ENCODE results near the gene ZNF319. TPM values are rescaled to one million over a fixed set of nuclear protein-coding genes. Genes with fewer than 3 reads are reported as not detected.

The ZNF319 gene
- total and polyA plus RNA-seq, 2 of the 8 experiments (the other 6 are each of a cell fraction or from before 2014, with no cell fraction given), result 3.3 to 5.5 TPM

DNA sequence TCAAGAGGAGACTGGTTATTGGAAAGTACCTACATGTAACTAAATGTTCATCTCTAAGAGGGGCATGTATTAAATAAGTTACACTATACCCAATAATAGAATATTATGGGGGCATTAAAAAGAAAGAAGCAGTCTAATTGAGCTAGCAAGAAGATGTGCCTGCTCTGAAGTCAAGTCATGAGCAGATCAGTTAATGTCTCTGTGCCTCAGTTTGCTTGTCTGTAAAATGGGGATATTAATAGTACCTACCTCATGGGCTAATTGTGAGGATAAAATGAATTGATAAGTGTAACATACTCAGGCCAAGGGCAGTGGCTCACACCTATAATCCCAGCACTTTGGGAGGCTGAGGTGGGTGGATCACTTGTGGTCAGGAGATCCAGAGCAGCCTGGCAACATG is 32.6 kb downstream of the ZNF319 start (continued):
- TF ChIP-seq, protein P1, sequence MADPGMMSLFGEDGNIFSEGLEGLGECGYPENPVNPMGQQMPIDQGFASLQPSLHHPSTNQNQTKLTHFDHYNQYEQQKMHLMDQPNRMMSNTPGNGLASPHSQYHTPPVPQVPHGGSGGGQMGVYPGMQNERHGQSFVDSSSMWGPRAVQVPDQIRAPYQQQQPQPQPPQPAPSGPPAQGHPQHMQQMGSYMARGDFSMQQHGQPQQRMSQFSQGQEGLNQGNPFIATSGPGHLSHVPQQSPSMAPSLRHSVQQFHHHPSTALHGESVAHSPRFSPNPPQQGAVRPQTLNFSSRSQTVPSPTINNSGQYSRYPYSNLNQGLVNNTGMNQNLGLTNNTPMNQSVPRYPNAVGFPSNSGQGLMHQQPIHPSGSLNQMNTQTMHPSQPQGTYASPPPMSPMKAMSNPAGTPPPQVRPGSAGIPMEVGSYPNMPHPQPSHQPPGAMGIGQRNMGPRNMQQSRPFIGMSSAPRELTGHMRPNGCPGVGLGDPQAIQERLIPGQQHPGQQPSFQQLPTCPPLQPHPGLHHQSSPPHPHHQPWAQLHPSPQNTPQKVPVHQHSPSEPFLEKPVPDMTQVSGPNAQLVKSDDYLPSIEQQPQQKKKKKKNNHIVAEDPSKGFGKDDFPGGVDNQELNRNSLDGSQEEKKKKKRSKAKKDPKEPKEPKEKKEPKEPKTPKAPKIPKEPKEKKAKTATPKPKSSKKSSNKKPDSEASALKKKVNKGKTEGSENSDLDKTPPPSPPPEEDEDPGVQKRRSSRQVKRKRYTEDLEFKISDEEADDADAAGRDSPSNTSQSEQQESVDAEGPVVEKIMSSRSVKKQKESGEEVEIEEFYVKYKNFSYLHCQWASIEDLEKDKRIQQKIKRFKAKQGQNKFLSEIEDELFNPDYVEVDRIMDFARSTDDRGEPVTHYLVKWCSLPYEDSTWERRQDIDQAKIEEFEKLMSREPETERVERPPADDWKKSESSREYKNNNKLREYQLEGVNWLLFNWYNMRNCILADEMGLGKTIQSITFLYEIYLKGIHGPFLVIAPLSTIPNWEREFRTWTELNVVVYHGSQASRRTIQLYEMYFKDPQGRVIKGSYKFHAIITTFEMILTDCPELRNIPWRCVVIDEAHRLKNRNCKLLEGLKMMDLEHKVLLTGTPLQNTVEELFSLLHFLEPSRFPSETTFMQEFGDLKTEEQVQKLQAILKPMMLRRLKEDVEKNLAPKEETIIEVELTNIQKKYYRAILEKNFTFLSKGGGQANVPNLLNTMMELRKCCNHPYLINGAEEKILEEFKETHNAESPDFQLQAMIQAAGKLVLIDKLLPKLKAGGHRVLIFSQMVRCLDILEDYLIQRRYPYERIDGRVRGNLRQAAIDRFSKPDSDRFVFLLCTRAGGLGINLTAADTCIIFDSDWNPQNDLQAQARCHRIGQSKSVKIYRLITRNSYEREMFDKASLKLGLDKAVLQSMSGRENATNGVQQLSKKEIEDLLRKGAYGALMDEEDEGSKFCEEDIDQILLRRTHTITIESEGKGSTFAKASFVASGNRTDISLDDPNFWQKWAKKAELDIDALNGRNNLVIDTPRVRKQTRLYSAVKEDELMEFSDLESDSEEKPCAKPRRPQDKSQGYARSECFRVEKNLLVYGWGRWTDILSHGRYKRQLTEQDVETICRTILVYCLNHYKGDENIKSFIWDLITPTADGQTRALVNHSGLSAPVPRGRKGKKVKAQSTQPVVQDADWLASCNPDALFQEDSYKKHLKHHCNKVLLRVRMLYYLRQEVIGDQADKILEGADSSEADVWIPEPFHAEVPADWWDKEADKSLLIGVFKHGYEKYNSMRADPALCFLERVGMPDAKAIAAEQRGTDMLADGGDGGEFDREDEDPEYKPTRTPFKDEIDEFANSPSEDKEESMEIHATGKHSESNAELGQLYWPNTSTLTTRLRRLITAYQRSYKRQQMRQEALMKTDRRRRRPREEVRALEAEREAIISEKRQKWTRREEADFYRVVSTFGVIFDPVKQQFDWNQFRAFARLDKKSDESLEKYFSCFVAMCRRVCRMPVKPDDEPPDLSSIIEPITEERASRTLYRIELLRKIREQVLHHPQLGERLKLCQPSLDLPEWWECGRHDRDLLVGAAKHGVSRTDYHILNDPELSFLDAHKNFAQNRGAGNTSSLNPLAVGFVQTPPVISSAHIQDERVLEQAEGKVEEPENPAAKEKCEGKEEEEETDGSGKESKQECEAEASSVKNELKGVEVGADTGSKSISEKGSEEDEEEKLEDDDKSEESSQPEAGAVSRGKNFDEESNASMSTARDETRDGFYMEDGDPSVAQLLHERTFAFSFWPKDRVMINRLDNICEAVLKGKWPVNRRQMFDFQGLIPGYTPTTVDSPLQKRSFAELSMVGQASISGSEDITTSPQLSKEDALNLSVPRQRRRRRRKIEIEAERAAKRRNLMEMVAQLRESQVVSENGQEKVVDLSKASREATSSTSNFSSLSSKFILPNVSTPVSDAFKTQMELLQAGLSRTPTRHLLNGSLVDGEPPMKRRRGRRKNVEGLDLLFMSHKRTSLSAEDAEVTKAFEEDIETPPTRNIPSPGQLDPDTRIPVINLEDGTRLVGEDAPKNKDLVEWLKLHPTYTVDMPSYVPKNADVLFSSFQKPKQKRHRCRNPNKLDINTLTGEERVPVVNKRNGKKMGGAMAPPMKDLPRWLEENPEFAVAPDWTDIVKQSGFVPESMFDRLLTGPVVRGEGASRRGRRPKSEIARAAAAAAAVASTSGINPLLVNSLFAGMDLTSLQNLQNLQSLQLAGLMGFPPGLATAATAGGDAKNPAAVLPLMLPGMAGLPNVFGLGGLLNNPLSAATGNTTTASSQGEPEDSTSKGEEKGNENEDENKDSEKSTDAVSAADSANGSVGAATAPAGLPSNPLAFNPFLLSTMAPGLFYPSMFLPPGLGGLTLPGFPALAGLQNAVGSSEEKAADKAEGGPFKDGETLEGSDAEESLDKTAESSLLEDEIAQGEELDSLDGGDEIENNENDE (IDR thresholded peaks at IDR 0.05; ENCODE audit: insufficient replicate concordance, low read length), result no peak
- TF ChIP-seq KDM5A (IDR thresholded peaks at IDR 0.05; ENCODE audit: low read length), result no peak
- no peak for TF ChIP-seq ASH2L (IDR thresholded peaks at IDR 0.05; ENCODE audit: low read length)
